ENCODE measurements around the gene TLN1.

- TF ChIP-seq, protein P1, sequence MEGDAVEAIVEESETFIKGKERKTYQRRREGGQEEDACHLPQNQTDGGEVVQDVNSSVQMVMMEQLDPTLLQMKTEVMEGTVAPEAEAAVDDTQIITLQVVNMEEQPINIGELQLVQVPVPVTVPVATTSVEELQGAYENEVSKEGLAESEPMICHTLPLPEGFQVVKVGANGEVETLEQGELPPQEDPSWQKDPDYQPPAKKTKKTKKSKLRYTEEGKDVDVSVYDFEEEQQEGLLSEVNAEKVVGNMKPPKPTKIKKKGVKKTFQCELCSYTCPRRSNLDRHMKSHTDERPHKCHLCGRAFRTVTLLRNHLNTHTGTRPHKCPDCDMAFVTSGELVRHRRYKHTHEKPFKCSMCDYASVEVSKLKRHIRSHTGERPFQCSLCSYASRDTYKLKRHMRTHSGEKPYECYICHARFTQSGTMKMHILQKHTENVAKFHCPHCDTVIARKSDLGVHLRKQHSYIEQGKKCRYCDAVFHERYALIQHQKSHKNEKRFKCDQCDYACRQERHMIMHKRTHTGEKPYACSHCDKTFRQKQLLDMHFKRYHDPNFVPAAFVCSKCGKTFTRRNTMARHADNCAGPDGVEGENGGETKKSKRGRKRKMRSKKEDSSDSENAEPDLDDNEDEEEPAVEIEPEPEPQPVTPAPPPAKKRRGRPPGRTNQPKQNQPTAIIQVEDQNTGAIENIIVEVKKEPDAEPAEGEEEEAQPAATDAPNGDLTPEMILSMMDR (IDR thresholded peaks at IDR 0.05) = no peak
- TF ChIP-seq POLR2A (IDR thresholded peaks at IDR 0.05) = no peak
Observed at GRCh38 chr9:35769763-35770162, 37.8 kb upstream of the TLN1 start.

All from heart left ventricle (tissue), 13 donors.